Sigmoid colon (tissue), 7 donors: ENCODE results near the gene CCDC152. TPM values are rescaled to one million over a fixed set of nuclear protein-coding genes. Genes with fewer than 3 reads are reported as not detected.

Source experiments
- DNase-seq: peaks from one replicate; pipeline ENCODE4 v3.0.0-alpha.2; 2019
- H3K27ac ChIP-seq, 4 donors: fragments of 200-600 bp; sonication (generic); one replicate each; pipeline ENCODE4 v1.5.1; 2016 to 2019; ENCODE audit warnings: mild to moderate bottlenecking in 1 of 4
- H3K27me3 ChIP-seq, 3 donors: fragments of 200-600 bp; sonication (generic); one replicate each; pipeline ENCODE4 v1.5.1; 2019; ENCODE audit warnings: mild to moderate bottlenecking in 1 of 3
- H3K36me3 ChIP-seq, 4 donors: fragments of 200-600 bp; sonication (generic); one replicate each; pipeline ENCODE4 v1.5.1; 2016 to 2019
- H3K4me1 ChIP-seq, 4 donors: fragments of 200-600 bp; sonication (generic); one replicate each; pipeline ENCODE4 v1.5.1; 2017 to 2019
- H3K4me3 ChIP-seq, 4 donors: fragments of 200-600 bp; sonication (generic); one replicate each; pipeline ENCODE4 v1.5.1; 2017 to 2019; ENCODE audit warnings: mild to moderate bottlenecking in 2 of 4, moderate library complexity in 1 of 4
- H3K9me3 ChIP-seq, 4 donors: fragments of 200-600 bp in 3 of 4; sonication (generic) in 3 of 4; one replicate each; pipeline versions ENCODE4 v1.5.1 to v1.6.1; 2013 to 2019
- CTCF ChIP-seq, 4 experiments: fragments of 450-650 bp in 3 of 4; fragments of 200-600 bp in 1 of 4; IDR thresholded peaks; one replicate each; pipeline ENCODE4 v1.5.1; 2016 to 2019; ENCODE audit warnings: antibody characterized with exemption in 4 of 4, mild to moderate bottlenecking in 3 of 4, moderate library complexity in 2 of 4
- EP300 ChIP-seq, 4 donors: sonication (generic); formaldehyde crosslinking; IDR thresholded peaks; one replicate each; pipeline ENCODE4 v1.6.1; 2017; ENCODE audit warnings: antibody characterized with exemption in 4 of 4
- POLR2A ChIP-seq, 2 donors: fragments of 450-650 bp; IDR thresholded peaks; one replicate each; pipeline ENCODE4 v1.6.1; 2016; ENCODE audit warnings: antibody characterized with exemption in 2 of 2, mild to moderate bottlenecking in 2 of 2, moderate library complexity in 2 of 2
- POLR2AphosphoS5 ChIP-seq, 4 donors: sonication (generic); formaldehyde crosslinking; IDR thresholded peaks; one replicate each; pipeline ENCODE4 v1.6.1; 2017; ENCODE audit warnings: antibody characterized with exemption in 4 of 4
- WGBS, 2 donors: extraction: QIAGEN DNeasy Blood & Tissue Kit; methylation state at CpG; one replicate each; pipeline ENCODE4 v1.1.7; 2013; 5-methylcytosine and 5-hydroxymethylcytosine counted together
- intact Hi-C: fragments of 100-400 bp; cut with DNase I; formaldehyde crosslinking; loops from one replicate; pipeline ENCODE4 v1.15.1; 2023
- polyA plus RNA-seq, 3 donors: library from polyadenylated mRNA; stranded (reverse); fragments of 200-250 nt; gene quantifications; one replicate each; pipeline ENCODE4 v1.2.3, GENCODE V29; 2013
- total RNA-seq, 4 donors: library from RNA; depleted of rRNA; stranded (reverse); fragments of >200 nt; gene quantifications; one replicate each; pipeline ENCODE4 v1.1.0, GENCODE V29; 2016
- donor health status: healthy with polysubstance abuse.
- donor health status: Bipolar disorder and iron deficiency.
- donor health status: healthy.

CCDC152 gene
- total and polyA plus RNA-seq, 7 donors, result 0.41 to 3.2 (median 1.5) TPM; not detected in 1

GRCh38 chr5:42798284-42799240 is 41.9 kb downstream of the CCDC152 start:
- DNase-seq, result no peak
- H3K27me3 ChIP-seq, result no peaks in the 10 kb centered on the region
- H3K9me3 ChIP-seq, result no peaks in the 10 kb centered on the region
- peaks cover 0 to 29% (median 6%) of the 10 kb centered on the region in 4 donors for H3K36me3 ChIP-seq
- no peaks in the 10 kb centered on the region for H3K4me1 ChIP-seq
- intact Hi-C loops, result no loop called here
- no peak overlapping the region for H3K4me3 ChIP-seq
- WGBS, 2 donors, result 93 to 94% methylated on average over 6 of the region's 6 CpGs
- TF ChIP-seq POLR2AphosphoS5 (IDR thresholded peaks at IDR 0.05) (no peak), POLR2A (IDR thresholded peaks at IDR 0.05) (no peak), CTCF (IDR thresholded peaks at IDR 0.05) (no peak), EP300 (IDR thresholded peaks at IDR 0.05) (no peak)
- H3K27ac ChIP-seq, result no peak overlapping the region

- Histone ChIP-seq H3K27ac (no peak overlapping the region), H3K36me3 (peaks cover 0 to 35% (median 6%) of the 10 kb centered on the region in 4 donors), H3K4me3 (no peak overlapping the region), H3K4me1 (no peaks in the 10 kb centered on the region), H3K27me3 (no peaks in the 10 kb centered on the region), H3K9me3 (no peaks in the 10 kb centered on the region)
- no peak for DNase-seq
- intact Hi-C loops, result no loop called here
- TF ChIP-seq POLR2AphosphoS5 (IDR thresholded peaks at IDR 0.05) (no peak), CTCF (IDR thresholded peaks at IDR 0.05) (no peak), POLR2A (IDR thresholded peaks at IDR 0.05) (no peak), EP300 (IDR thresholded peaks at IDR 0.05) (no peak)
These were observed 42.6 kb downstream of the CCDC152 start for GRCh38 chr5:42799241-42799608.

- H3K27me3 ChIP-seq, result no peaks in the 10 kb centered on the region
- 89 to 90% methylated on average over 9 of the region's 9 CpGs for WGBS, 2 donors
- H3K36me3 ChIP-seq, result peaks cover 0 to 39% (median 7%) of the 10 kb centered on the region in 4 donors
- no peak for DNase-seq
- TF ChIP-seq POLR2A (IDR thresholded peaks at IDR 0.05) (no peak), CTCF (IDR thresholded peaks at IDR 0.05) (no peak), EP300 (IDR thresholded peaks at IDR 0.05) (no peak), POLR2AphosphoS5 (IDR thresholded peaks at IDR 0.05) (no peak)
- H3K4me1 ChIP-seq, result no peaks in the 10 kb centered on the region
- H3K4me3 ChIP-seq, result no peak overlapping the region
- no peaks in the 10 kb centered on the region for H3K9me3 ChIP-seq
- H3K27ac ChIP-seq, result no peak overlapping the region
- intact Hi-C loops, result loop anchor here (10.0 kb wide), 1 partner anchor 85 kb away; no protein-coding TSS in a partner anchor
These were observed 43.1 kb downstream of the CCDC152 start for GRCh38 chr5:42799668-42800114.

- peaks cover 0 to 48% (median 10%) of the 10 kb centered on the region in 4 donors for H3K36me3 ChIP-seq
- no peak for DNase-seq
- H3K4me1 ChIP-seq, result no peaks in the 10 kb centered on the region
- H3K27ac ChIP-seq, result no peak overlapping the region
- WGBS, 2 donors, result 77 to 87% methylated on average over 8 of the region's 8 CpGs
- H3K4me3 ChIP-seq, result no peak overlapping the region
- TF ChIP-seq CTCF (IDR thresholded peaks at IDR 0.05) (no peak), POLR2A (IDR thresholded peaks at IDR 0.05) (no peak), POLR2AphosphoS5 (IDR thresholded peaks at IDR 0.05) (no peak), EP300 (IDR thresholded peaks at IDR 0.05) (no peak)
- H3K27me3 ChIP-seq, result no peaks in the 10 kb centered on the region
- intact Hi-C loops, result loop anchor here (10.0 kb wide), 1 partner anchor 84 kb away; no protein-coding TSS in a partner anchor
- H3K9me3 ChIP-seq, result no peaks in the 10 kb centered on the region
These were observed 44.2 kb downstream of the CCDC152 start for GRCh38 chr5:42800748-42801330.
